HEK293 (cell line): ENCODE results near the gene MINDY1.

Experiments used
- SALL2 ChIP-seq: fragments of 450-650 bp; formaldehyde crosslinking; IDR thresholded peaks from 2 replicates; pipeline ENCODE4 v1.5.0; 2017; ENCODE audit warnings: missing biosample characterization, mild to moderate bottlenecking, missing genetic modification characterization, borderline replicate concordance
- SP2 ChIP-seq: fragments of 450-650 bp; formaldehyde crosslinking; IDR thresholded peaks from 2 replicates; pipeline ENCODE4 v1.5.1; 2016; ENCODE audit warnings: missing biosample characterization, missing genetic modification characterization
- YY1 ChIP-seq: fragments of 450-650 bp; formaldehyde crosslinking; IDR thresholded peaks from 2 replicates; pipeline ENCODE4 v1.5.1; 2018; ENCODE audit warnings: missing biosample characterization, missing genetic modification characterization
- YY2 ChIP-seq: fragments of 450-650 bp; formaldehyde crosslinking; IDR thresholded peaks from 2 replicates; pipeline ENCODE4 v1.5.1; 2016; ENCODE audit warnings: missing biosample characterization, missing genetic modification characterization
- ZBTB44 ChIP-seq: fragments of 450-650 bp; IDR thresholded peaks from 2 replicates; pipeline ENCODE4 v1.5.1; 2018; ENCODE audit warnings: missing biosample characterization, mild to moderate bottlenecking, missing genetic modification characterization
- ZBTB48 ChIP-seq: fragments of 450-650 bp; formaldehyde crosslinking; IDR thresholded peaks from 2 replicates; pipeline ENCODE4 v1.5.1; 2016; ENCODE audit warnings: missing biosample characterization, missing genetic modification characterization
- ZBTB6 ChIP-seq: fragments of 450-650 bp; formaldehyde crosslinking; IDR thresholded peaks from 2 replicates; pipeline ENCODE4 v1.5.1; 2017; ENCODE audit warnings: missing biosample characterization, missing genetic modification characterization
- ZIC2 ChIP-seq: fragments of 450-650 bp; formaldehyde crosslinking; IDR thresholded peaks from 2 replicates; pipeline ENCODE4 v1.5.1; 2016; ENCODE audit warnings: missing biosample characterization, missing genetic modification characterization
- ZNF138 ChIP-seq: fragments of 450-650 bp; formaldehyde crosslinking; IDR thresholded peaks from 2 replicates; pipeline ENCODE4 v1.5.1; 2016; ENCODE audit warnings: missing biosample characterization, missing genetic modification characterization, borderline replicate concordance
- ZNF202 ChIP-seq: fragments of 450-650 bp; formaldehyde crosslinking; IDR thresholded peaks from 2 replicates; pipeline ENCODE4 v1.5.1; 2016; ENCODE audit warnings: missing biosample characterization, missing genetic modification characterization, borderline replicate concordance
- ZNF274 ChIP-seq, 2 experiments: fragments of 200-500 bp in 1 of 2; fragments of 450-650 bp in 1 of 2; sonication (Bioruptor generic) in 1 of 2; formaldehyde crosslinking in 1 of 2; IDR thresholded peaks; 2 replicates each; pipeline versions ENCODE4 v1.5.1 to v1.6.1; 2014 to 2016; ENCODE audit warnings: borderline replicate concordance in 1 of 2, inconsistent platforms in 1 of 2, low read length in 1 of 2, missing biosample characterization in 1 of 2, missing genetic modification characterization in 1 of 2
- ZNF280C ChIP-seq: fragments of 450-650 bp; formaldehyde crosslinking; IDR thresholded peaks from 2 replicates; pipeline ENCODE4 v1.5.1; 2016; ENCODE audit warnings: missing biosample characterization, missing genetic modification characterization
- ZNF302 ChIP-seq: fragments of 450-650 bp; formaldehyde crosslinking; IDR thresholded peaks from 2 replicates; pipeline ENCODE4 v1.5.1; 2016; ENCODE audit warnings: missing biosample characterization, missing genetic modification characterization, low read depth
- ZNF391 ChIP-seq: fragments of 450-650 bp; formaldehyde crosslinking; IDR thresholded peaks from 2 replicates; pipeline ENCODE4 v1.5.1; 2016; ENCODE audit warnings: low read depth, missing biosample characterization, missing genetic modification characterization, borderline replicate concordance
- ZNF433 ChIP-seq: fragments of 450-650 bp; formaldehyde crosslinking; IDR thresholded peaks from 2 replicates; pipeline ENCODE4 v1.5.1; 2016; ENCODE audit warnings: missing biosample characterization, missing genetic modification characterization, low read depth
- ZNF473 ChIP-seq: fragments of 450-650 bp; formaldehyde crosslinking; IDR thresholded peaks from 2 replicates; pipeline ENCODE4 v1.5.1; 2017; ENCODE audit warnings: missing biosample characterization, missing genetic modification characterization
- ZNF548 ChIP-seq: fragments of 450-650 bp; formaldehyde crosslinking; IDR thresholded peaks from 2 replicates; pipeline ENCODE4 v1.5.1; 2016; ENCODE audit warnings: missing biosample characterization, missing genetic modification characterization
- ZNF561 ChIP-seq: fragments of 450-650 bp; IDR thresholded peaks from 2 replicates; pipeline ENCODE4 v1.5.1; 2018; ENCODE audit warnings: missing biosample characterization, missing genetic modification characterization, borderline replicate concordance
- ZNF596 ChIP-seq: fragments of 450-650 bp; IDR thresholded peaks from 2 replicates; pipeline ENCODE4 v1.5.0; 2018; ENCODE audit warnings: missing biosample characterization, mild to moderate bottlenecking, missing genetic modification characterization, moderate library complexity
- ZNF610 ChIP-seq: fragments of 450-650 bp; formaldehyde crosslinking; IDR thresholded peaks from 2 replicates; pipeline ENCODE4 v1.5.1; 2016; ENCODE audit warnings: missing biosample characterization, missing genetic modification characterization, borderline replicate concordance
- ZNF658 ChIP-seq: fragments of 450-650 bp; formaldehyde crosslinking; IDR thresholded peaks from 2 replicates; pipeline ENCODE4; 2016; ENCODE audit warnings: missing biosample characterization, missing genetic modification characterization
- ZNF701 ChIP-seq: fragments of 450-650 bp; formaldehyde crosslinking; IDR thresholded peaks from 2 replicates; pipeline ENCODE4 v1.5.1; 2016; ENCODE audit warnings: missing biosample characterization, missing genetic modification characterization
- ZNF785 ChIP-seq: fragments of 450-650 bp; formaldehyde crosslinking; IDR thresholded peaks from 2 replicates; pipeline ENCODE4 v1.5.1; 2016; ENCODE audit warnings: missing biosample characterization, missing genetic modification characterization
- ZSCAN16 ChIP-seq: fragments of 450-650 bp; formaldehyde crosslinking; IDR thresholded peaks from 2 replicates; pipeline ENCODE4 v1.5.1; 2016; ENCODE audit warnings: missing biosample characterization, missing genetic modification characterization
- TF ChIP-seq, protein P1 (sequence below): fragments of 450-650 bp; formaldehyde crosslinking; IDR thresholded peaks from 2 replicates; pipeline ENCODE4 v1.5.1; 2016; ENCODE audit warnings: missing biosample characterization, missing genetic modification characterization
- TF ChIP-seq, protein P2 (sequence below): fragments of 450-650 bp; formaldehyde crosslinking; IDR thresholded peaks from 2 replicates; pipeline ENCODE4 v1.5.1; 2016; ENCODE audit warnings: missing biosample characterization, missing genetic modification characterization, borderline replicate concordance
- TF ChIP-seq, protein P3 (sequence below): fragments of 450-650 bp; formaldehyde crosslinking; optimal IDR thresholded peaks from 2 replicates; pipeline ENCODE3; 2016; ENCODE audit warnings: missing biosample characterization, mild to moderate bottlenecking, missing genetic modification characterization

Gene MINDY1

DNA sequence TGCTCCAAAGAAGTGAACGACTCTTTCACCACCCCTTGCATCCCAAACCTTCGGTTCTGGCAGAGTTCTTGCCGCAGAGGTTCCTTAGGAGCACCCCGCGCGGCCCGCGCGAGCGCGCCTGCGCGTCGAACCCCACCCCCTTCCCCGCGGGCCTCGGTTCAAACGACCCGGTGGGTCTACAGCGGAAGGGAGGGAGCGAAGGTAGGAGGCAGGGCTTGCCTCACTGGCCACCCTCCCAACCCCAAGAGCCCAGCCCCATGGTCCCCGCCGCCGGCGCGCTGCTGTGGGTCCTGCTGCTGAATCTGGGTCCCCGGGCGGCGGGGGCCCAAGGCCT lies 40.9 kb upstream of the MINDY1 start, which contains the start of gene C1orf56 (continued):
- no peak for TF ChIP-seq ZNF274 (IDR thresholded peaks at IDR 0.05; ENCODE audit: low read length)
- no peak for TF ChIP-seq ZNF274 (tag by site-specific recombination; IDR thresholded peaks at IDR 0.05; ENCODE audit: borderline replicate concordance)
- TF ChIP-seq SALL2 (tag by site-specific recombination) = no peak
- TF ChIP-seq, protein P1, sequence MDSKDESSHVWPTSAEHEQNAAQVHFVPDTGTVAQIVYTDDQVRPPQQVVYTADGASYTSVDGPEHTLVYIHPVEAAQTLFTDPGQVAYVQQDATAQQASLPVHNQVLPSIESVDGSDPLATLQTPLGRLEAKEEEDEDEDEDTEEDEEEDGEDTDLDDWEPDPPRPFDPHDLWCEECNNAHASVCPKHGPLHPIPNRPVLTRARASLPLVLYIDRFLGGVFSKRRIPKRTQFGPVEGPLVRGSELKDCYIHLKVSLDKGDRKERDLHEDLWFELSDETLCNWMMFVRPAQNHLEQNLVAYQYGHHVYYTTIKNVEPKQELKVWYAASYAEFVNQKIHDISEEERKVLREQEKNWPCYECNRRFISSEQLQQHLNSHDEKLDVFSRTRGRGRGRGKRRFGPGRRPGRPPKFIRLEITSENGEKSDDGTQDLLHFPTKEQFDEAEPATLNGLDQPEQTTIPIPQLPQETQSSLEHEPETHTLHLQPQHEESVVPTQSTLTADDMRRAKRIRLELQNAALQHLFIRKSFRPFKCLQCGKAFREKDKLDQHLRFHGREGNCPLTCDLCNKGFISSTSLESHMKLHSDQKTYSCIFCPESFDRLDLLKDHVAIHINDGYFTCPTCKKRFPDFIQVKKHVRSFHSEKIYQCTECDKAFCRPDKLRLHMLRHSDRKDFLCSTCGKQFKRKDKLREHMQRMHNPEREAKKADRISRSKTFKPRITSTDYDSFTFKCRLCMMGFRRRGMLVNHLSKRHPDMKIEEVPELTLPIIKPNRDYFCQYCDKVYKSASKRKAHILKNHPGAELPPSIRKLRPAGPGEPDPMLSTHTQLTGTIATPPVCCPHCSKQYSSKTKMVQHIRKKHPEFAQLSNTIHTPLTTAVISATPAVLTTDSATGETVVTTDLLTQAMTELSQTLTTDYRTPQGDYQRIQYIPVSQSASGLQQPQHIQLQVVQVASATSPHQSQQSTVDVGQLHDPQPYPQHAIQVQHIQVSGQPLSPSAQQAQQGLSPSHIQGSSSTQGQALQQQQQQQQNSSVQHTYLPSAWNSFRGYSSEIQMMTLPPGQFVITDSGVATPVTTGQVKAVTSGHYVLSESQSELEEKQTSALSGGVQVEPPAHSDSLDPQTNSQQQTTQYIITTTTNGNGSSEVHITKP (tag by site-specific recombination) = 0 out of 2 replicates have a peak, but pooled peaks have one; percentile 17
- no peak for TF ChIP-seq ZNF658 (tag by site-specific recombination)
- TF ChIP-seq ZIC2 (tag by site-specific recombination) = no peak
- TF ChIP-seq ZNF785 (tag by site-specific recombination) = no peak
- TF ChIP-seq ZBTB6 (tag by site-specific recombination) = no peak
- no peak for TF ChIP-seq ZBTB44 (tag by site-specific recombination)
- TF ChIP-seq ZNF548 = no peak
- TF ChIP-seq ZNF302 (tag by site-specific recombination) = no peak
- no peak for TF ChIP-seq ZNF610 (tag by site-specific recombination)
- no peak for TF ChIP-seq ZNF433 (tag by site-specific recombination)
- no peak for TF ChIP-seq ZNF701 (tag by site-specific recombination)
- TF ChIP-seq ZNF596 (tag by site-specific recombination) = no peak
- TF ChIP-seq, protein P2, sequence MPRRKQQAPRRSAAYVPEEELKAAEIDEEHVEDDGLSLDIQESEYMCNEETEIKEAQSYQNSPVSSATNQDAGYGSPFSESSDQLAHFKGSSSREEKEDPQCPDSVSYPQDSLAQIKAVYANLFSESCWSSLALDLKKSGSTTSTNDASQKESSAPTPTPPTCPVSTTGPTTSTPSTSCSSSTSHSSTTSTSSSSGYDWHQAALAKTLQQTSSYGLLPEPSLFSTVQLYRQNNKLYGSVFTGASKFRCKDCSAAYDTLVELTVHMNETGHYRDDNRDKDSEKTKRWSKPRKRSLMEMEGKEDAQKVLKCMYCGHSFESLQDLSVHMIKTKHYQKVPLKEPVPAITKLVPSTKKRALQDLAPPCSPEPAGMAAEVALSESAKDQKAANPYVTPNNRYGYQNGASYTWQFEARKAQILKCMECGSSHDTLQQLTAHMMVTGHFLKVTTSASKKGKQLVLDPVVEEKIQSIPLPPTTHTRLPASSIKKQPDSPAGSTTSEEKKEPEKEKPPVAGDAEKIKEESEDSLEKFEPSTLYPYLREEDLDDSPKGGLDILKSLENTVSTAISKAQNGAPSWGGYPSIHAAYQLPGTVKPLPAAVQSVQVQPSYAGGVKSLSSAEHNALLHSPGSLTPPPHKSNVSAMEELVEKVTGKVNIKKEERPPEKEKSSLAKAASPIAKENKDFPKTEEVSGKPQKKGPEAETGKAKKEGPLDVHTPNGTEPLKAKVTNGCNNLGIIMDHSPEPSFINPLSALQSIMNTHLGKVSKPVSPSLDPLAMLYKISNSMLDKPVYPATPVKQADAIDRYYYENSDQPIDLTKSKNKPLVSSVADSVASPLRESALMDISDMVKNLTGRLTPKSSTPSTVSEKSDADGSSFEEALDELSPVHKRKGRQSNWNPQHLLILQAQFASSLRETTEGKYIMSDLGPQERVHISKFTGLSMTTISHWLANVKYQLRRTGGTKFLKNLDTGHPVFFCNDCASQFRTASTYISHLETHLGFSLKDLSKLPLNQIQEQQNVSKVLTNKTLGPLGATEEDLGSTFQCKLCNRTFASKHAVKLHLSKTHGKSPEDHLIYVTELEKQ (tag by site-specific recombination) = no peak
- no peak for TF ChIP-seq ZNF473
- TF ChIP-seq ZNF391 = no peak
- TF ChIP-seq YY1 = no peak
- TF ChIP-seq ZSCAN16 = no peak
- TF ChIP-seq ZNF561 (tag by site-specific recombination) = no peak
- TF ChIP-seq ZNF280C = no peak
- TF ChIP-seq YY2 (tag by site-specific recombination) = no peak
- TF ChIP-seq SP2 (tag by site-specific recombination) = peak; percentile 64
- peak; percentile 48; the same call in 1 of the 2 replicates for TF ChIP-seq ZBTB48 (tag by site-specific recombination)
- TF ChIP-seq, protein P3, sequence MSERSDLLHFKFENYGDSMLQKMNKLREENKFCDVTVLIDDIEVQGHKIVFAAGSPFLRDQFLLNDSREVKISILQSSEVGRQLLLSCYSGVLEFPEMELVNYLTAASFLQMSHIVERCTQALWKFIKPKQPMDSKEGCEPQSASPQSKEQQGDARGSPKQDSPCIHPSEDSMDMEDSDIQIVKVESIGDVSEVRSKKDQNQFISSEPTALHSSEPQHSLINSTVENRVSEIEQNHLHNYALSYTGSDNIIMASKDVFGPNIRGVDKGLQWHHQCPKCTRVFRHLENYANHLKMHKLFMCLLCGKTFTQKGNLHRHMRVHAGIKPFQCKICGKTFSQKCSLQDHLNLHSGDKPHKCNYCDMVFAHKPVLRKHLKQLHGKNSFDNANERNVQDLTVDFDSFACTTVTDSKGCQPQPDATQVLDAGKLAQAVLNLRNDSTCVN (tag by site-specific recombination) = peak; percentile 67
- TF ChIP-seq ZNF138 (tag by site-specific recombination) = no peak
- TF ChIP-seq ZNF202 = no peak
